ENCODE measurements around the gene CSNK1G1. TPM values are rescaled to one million over a fixed set of nuclear protein-coding genes. Genes with fewer than 3 reads are reported as not detected.

Gene CSNK1G1
- total RNA-seq, 1 donor from 2014 or later: 37.0 TPM

- H3K36me3 ChIP-seq (ENCODE audit: insufficient read depth, low read length): peaks cover 61% of the 10 kb centered on the region
These were observed 225.8 kb downstream of the CSNK1G1 start for GRCh38 chr15:64130159-64130558.

GRCh38 chr15:64127521-64128270 is 228.3 kb downstream of the CSNK1G1 start:
- peaks cover 42% of the 10 kb centered on the region for H3K36me3 Mint-ChIP-seq (ENCODE audit: low read depth, unreplicated experiment)

More at GRCh38 chr15:64130159-64130558, 225.8 kb downstream of the CSNK1G1 start:
- Mint-ChIP-seq H3K27me3 (ENCODE audit: low read depth, unreplicated experiment) (no peaks in the 10 kb centered on the region), H3K4me1 (ENCODE audit: low read depth, unreplicated experiment) (no peaks in the 10 kb centered on the region), H3K27ac (ENCODE audit: unreplicated experiment) (no peak overlapping the region), H3K4me3 (ENCODE audit: unreplicated experiment) (no peak overlapping the region), H3K36me3 (ENCODE audit: low read depth, unreplicated experiment) (peaks cover 52% of the 10 kb centered on the region), H3K9me3 (ENCODE audit: unreplicated experiment) (no peaks in the 10 kb centered on the region)
- peaks cover 19% of the 10 kb centered on the region for H4K20me1 ChIP-seq (ENCODE audit: insufficient read depth, low read length)
- no peaks in the 10 kb centered on the region for H3K9me3 ChIP-seq (ENCODE audit: insufficient read depth, low read depth, low read length)
- no peak overlapping the region for H3K27ac ChIP-seq (ENCODE audit: low read depth, low read length)
- no peak overlapping the region for H3K9ac ChIP-seq (ENCODE audit: low read length)
- H3K4me2 ChIP-seq (ENCODE audit: low read length): no peak overlapping the region
- no peak overlapping the region for H3K4me3 ChIP-seq (ENCODE audit: insufficient read depth, low read depth, low read length)
- FAIRE-seq (no peak), DNase-seq (ENCODE audit: low read depth) (no peak)
- no peaks in the 10 kb centered on the region for H3K4me1 ChIP-seq (ENCODE audit: insufficient read depth, low read length)
- no peak overlapping the region for H2AFZ ChIP-seq (ENCODE audit: low read depth, low read length)
- no peak for TF ChIP-seq EZH2 (IDR thresholded peaks at IDR 0.05; ENCODE audit: insufficient read depth, low read length)
- TF ChIP-seq, protein P1, sequence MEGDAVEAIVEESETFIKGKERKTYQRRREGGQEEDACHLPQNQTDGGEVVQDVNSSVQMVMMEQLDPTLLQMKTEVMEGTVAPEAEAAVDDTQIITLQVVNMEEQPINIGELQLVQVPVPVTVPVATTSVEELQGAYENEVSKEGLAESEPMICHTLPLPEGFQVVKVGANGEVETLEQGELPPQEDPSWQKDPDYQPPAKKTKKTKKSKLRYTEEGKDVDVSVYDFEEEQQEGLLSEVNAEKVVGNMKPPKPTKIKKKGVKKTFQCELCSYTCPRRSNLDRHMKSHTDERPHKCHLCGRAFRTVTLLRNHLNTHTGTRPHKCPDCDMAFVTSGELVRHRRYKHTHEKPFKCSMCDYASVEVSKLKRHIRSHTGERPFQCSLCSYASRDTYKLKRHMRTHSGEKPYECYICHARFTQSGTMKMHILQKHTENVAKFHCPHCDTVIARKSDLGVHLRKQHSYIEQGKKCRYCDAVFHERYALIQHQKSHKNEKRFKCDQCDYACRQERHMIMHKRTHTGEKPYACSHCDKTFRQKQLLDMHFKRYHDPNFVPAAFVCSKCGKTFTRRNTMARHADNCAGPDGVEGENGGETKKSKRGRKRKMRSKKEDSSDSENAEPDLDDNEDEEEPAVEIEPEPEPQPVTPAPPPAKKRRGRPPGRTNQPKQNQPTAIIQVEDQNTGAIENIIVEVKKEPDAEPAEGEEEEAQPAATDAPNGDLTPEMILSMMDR (IDR thresholded peaks at IDR 0.05; ENCODE audit: insufficient read depth, low read depth, low read length): no peak
- no peaks in the 10 kb centered on the region for H3K79me2 ChIP-seq (ENCODE audit: insufficient read depth, low read length)
- H3K27me3 ChIP-seq (ENCODE audit: insufficient read depth, low read length): no peaks in the 10 kb centered on the region

More at GRCh38 chr15:64127521-64128270, 228.3 kb downstream of the CSNK1G1 start:
- Mint-ChIP-seq H3K4me1 (ENCODE audit: low read depth, unreplicated experiment) (no peaks in the 10 kb centered on the region), H3K27me3 (ENCODE audit: low read depth, unreplicated experiment) (no peaks in the 10 kb centered on the region), H3K4me3 (ENCODE audit: unreplicated experiment) (no peak overlapping the region), H3K9me3 (ENCODE audit: unreplicated experiment) (no peaks in the 10 kb centered on the region), H3K27ac (ENCODE audit: unreplicated experiment) (no peak overlapping the region)
- peaks cover 61% of the 10 kb centered on the region for H3K36me3 ChIP-seq (ENCODE audit: insufficient read depth, low read length)
- H3K4me2 ChIP-seq (ENCODE audit: low read length): no peak overlapping the region
- H3K27ac ChIP-seq (ENCODE audit: low read depth, low read length): no peak overlapping the region
- no peak overlapping the region for H2AFZ ChIP-seq (ENCODE audit: low read depth, low read length)
- DNase-seq (ENCODE audit: low read depth): no peak
- no peaks in the 10 kb centered on the region for H3K27me3 ChIP-seq (ENCODE audit: insufficient read depth, low read length)
- no peaks in the 10 kb centered on the region for H3K79me2 ChIP-seq (ENCODE audit: insufficient read depth, low read length)
- H3K9ac ChIP-seq (ENCODE audit: low read length): no peak overlapping the region
- no peak for FAIRE-seq
- no peak overlapping the region for H3K4me3 ChIP-seq (ENCODE audit: insufficient read depth, low read depth, low read length)
- H3K4me1 ChIP-seq (ENCODE audit: insufficient read depth, low read length): no peaks in the 10 kb centered on the region
- H4K20me1 ChIP-seq (ENCODE audit: insufficient read depth, low read length): peaks cover 7% of the 10 kb centered on the region
- no peak for TF ChIP-seq EZH2 (IDR thresholded peaks at IDR 0.05; ENCODE audit: insufficient read depth, low read length)
- TF ChIP-seq, protein P1 (IDR thresholded peaks at IDR 0.05; ENCODE audit: insufficient read depth, low read depth, low read length): no peak
- no peaks in the 10 kb centered on the region for H3K9me3 ChIP-seq (ENCODE audit: insufficient read depth, low read depth, low read length)
